Measurements from ENCODE around the gene EXOC6B.

GRCh38 chr2:72822794-72823193, 3.0 kb downstream of the EXOC6B start:
- TF ChIP-seq TFAP4 (CRISPR knock-in tag; IDR thresholded peaks at IDR 0.05; ENCODE audit: borderline replicate concordance) (no peak), RAD21 (CRISPR knock-in tag; conservative IDR thresholded peaks at IDR 0.05 in 1 of 2, IDR thresholded peaks at IDR 0.05 in 1 of 2) (no peak), ZBTB1 (CRISPR knock-in tag; IDR thresholded peaks at IDR 0.05; ENCODE audit: borderline replicate concordance, low read depth) (no peak), EP300 (IDR thresholded peaks at IDR 0.05; ENCODE audit: low read length) (no peak), FOXJ3 (CRISPR knock-in tag; IDR thresholded peaks at IDR 0.05) (no peak), POLR2AphosphoS5 (IDR thresholded peaks at IDR 0.05; ENCODE audit: control insufficient read depth, insufficient read depth, low read depth, low read length) (no peak), MTF1 (CRISPR knock-in tag; IDR thresholded peaks at IDR 0.05; ENCODE audit: borderline replicate concordance) (no peak), ZEB2 (IDR thresholded peaks at IDR 0.05) (no peak), SRF (CRISPR knock-in tag; IDR thresholded peaks at IDR 0.05) (no peak), POLR2A (conservative IDR thresholded peaks at IDR 0.05) (no peak), ZBTB12 (CRISPR knock-in tag; IDR thresholded peaks at IDR 0.05) (no peak), STAT6 (CRISPR knock-in tag; IDR thresholded peaks at IDR 0.05) (no peak)

Measured in K562 (cell line).